ENCODE measurements around the gene BTBD6. TPM values are rescaled to one million over a fixed set of nuclear protein-coding genes. Genes with fewer than 3 reads are reported as not detected.

The BTBD6 gene
- total RNA-seq, 1 donor from 2014 or later = 36.3 TPM

GRCh38 chr14:105255021-105255507, 6.7 kb downstream of the BTBD6 start:
- no peak overlapping the region for H3K4me3 Mint-ChIP-seq (ENCODE audit: unreplicated experiment)
- no peaks in the 10 kb centered on the region for H3K9me3 Mint-ChIP-seq (ENCODE audit: unreplicated experiment)
- TF ChIP-seq CTCF (IDR thresholded peaks at IDR 0.05; ENCODE audit: partially characterized antibody, unreplicated experiment) = no peak
- H3K36me3 Mint-ChIP-seq (ENCODE audit: unreplicated experiment) = no peaks in the 10 kb centered on the region
- H3K27ac Mint-ChIP-seq (ENCODE audit: unreplicated experiment) = no peak overlapping the region
- no peak for DNase-seq
- H3K27me3 Mint-ChIP-seq (ENCODE audit: unreplicated experiment) = peaks cover 4% of the 10 kb centered on the region
- H3K4me1 Mint-ChIP-seq (ENCODE audit: low read depth, unreplicated experiment) = peaks cover 10% of the 10 kb centered on the region

- Mint-ChIP-seq H3K4me1 (ENCODE audit: low read depth, unreplicated experiment) (peaks cover 10% of the 10 kb centered on the region), H3K27me3 (ENCODE audit: unreplicated experiment) (peaks cover 4% of the 10 kb centered on the region), H3K9me3 (ENCODE audit: unreplicated experiment) (peaks cover 3% of the 10 kb centered on the region), H3K36me3 (ENCODE audit: unreplicated experiment) (no peaks in the 10 kb centered on the region), H3K27ac (ENCODE audit: unreplicated experiment) (no peak overlapping the region), H3K4me3 (ENCODE audit: unreplicated experiment) (no peak overlapping the region)
- DNase-seq = no peak
- no peak for TF ChIP-seq CTCF (IDR thresholded peaks at IDR 0.05; ENCODE audit: partially characterized antibody, unreplicated experiment)
Measured at GRCh38 chr14:105256292-105256960, 8.1 kb downstream of the BTBD6 start.

- peaks cover 12% of the 10 kb centered on the region for H3K4me1 Mint-ChIP-seq (ENCODE audit: low read depth, unreplicated experiment)
- H3K4me3 Mint-ChIP-seq (ENCODE audit: unreplicated experiment) = no peak overlapping the region
- no peak for TF ChIP-seq CTCF (IDR thresholded peaks at IDR 0.05; ENCODE audit: partially characterized antibody, unreplicated experiment)
- peaks cover 4% of the 10 kb centered on the region for H3K27me3 Mint-ChIP-seq (ENCODE audit: unreplicated experiment)
- no peak for DNase-seq
- H3K9me3 Mint-ChIP-seq (ENCODE audit: unreplicated experiment) = peaks cover 4% of the 10 kb centered on the region
- H3K27ac Mint-ChIP-seq (ENCODE audit: unreplicated experiment) = no peak overlapping the region
- H3K36me3 Mint-ChIP-seq (ENCODE audit: unreplicated experiment) = no peaks in the 10 kb centered on the region
Measured at GRCh38 chr14:105257464-105257863, 9.1 kb downstream of the BTBD6 start.

GRCh38 chr14:105258846-105259245, 10.5 kb downstream of the BTBD6 start:
- no peak overlapping the region for H3K4me3 Mint-ChIP-seq (ENCODE audit: unreplicated experiment)
- no peak for TF ChIP-seq CTCF (IDR thresholded peaks at IDR 0.05; ENCODE audit: partially characterized antibody, unreplicated experiment)
- no peak overlapping the region for H3K27ac Mint-ChIP-seq (ENCODE audit: unreplicated experiment)
- peaks cover 4% of the 10 kb centered on the region for H3K9me3 Mint-ChIP-seq (ENCODE audit: unreplicated experiment)
- DNase-seq = no peak
- no peaks in the 10 kb centered on the region for H3K36me3 Mint-ChIP-seq (ENCODE audit: unreplicated experiment)
- peaks cover 4% of the 10 kb centered on the region for H3K27me3 Mint-ChIP-seq (ENCODE audit: unreplicated experiment)
- peaks cover 12% of the 10 kb centered on the region for H3K4me1 Mint-ChIP-seq (ENCODE audit: low read depth, unreplicated experiment)

GRCh38 chr14:105260959-105261358, 12.6 kb downstream of the BTBD6 start:
- Mint-ChIP-seq H3K36me3 (ENCODE audit: unreplicated experiment) (no peaks in the 10 kb centered on the region), H3K27ac (ENCODE audit: unreplicated experiment) (peak overlapping the region; percentile 73), H3K9me3 (ENCODE audit: unreplicated experiment) (peaks cover 4% of the 10 kb centered on the region), H3K4me1 (ENCODE audit: low read depth, unreplicated experiment) (peaks cover 12% of the 10 kb centered on the region), H3K27me3 (ENCODE audit: unreplicated experiment) (no peaks in the 10 kb centered on the region), H3K4me3 (ENCODE audit: unreplicated experiment) (peak overlapping the region; percentile 61)
- DNase-seq = peak; percentile 57
- no peak for TF ChIP-seq CTCF (IDR thresholded peaks at IDR 0.05; ENCODE audit: partially characterized antibody, unreplicated experiment)
